ENCODE results near the gene PRR14L. TPM values are rescaled to one million over a fixed set of nuclear protein-coding genes. Genes with fewer than 3 reads are reported as not detected.

Gene PRR14L
- total RNA-seq, 4 donors from 2014 or later: 14.6 to 21.6 (median 18.5) TPM

- H3K9me3 ChIP-seq: no peaks in the 10 kb centered on the region
- TF ChIP-seq EP300 (IDR thresholded peaks at IDR 0.05) (no peak), POLR2A (IDR thresholded peaks at IDR 0.05; ENCODE audit: low read depth) (no peak), POLR2AphosphoS5 (IDR thresholded peaks at IDR 0.05) (no peak), CTCF (IDR thresholded peaks at IDR 0.05) (no peak)
- WGBS: 89% methylated on average over 9 of the region's 9 CpGs
- peaks cover 0 to 32% (median 30%) of the 10 kb centered on the region in 4 donors for H3K36me3 ChIP-seq
- DNase-seq (ENCODE audit: extremely low spot score): no peak
- no peak overlapping the region for H3K27ac ChIP-seq (replicated peaks in 1 of 4)
- intact Hi-C loops (cut with DNase I): no loop called here
- H3K27me3 ChIP-seq: no peaks in the 10 kb centered on the region
- no peak overlapping the region for H3K4me3 ChIP-seq
- H3K4me1 ChIP-seq: peaks cover 0 to 11% (median 9%) of the 10 kb centered on the region in 4 donors
These were observed 97.8 kb downstream of the PRR14L start for GRCh38 chr22:31652088-31652487.

GRCh38 chr22:31651664-31652063 is 98.3 kb downstream of the PRR14L start:
- peaks cover 0 to 11% (median 9%) of the 10 kb centered on the region in 4 donors for H3K4me1 ChIP-seq
- TF ChIP-seq EP300 (IDR thresholded peaks at IDR 0.05) (no peak), POLR2A (IDR thresholded peaks at IDR 0.05; ENCODE audit: low read depth) (no peak), POLR2AphosphoS5 (IDR thresholded peaks at IDR 0.05) (no peak), CTCF (IDR thresholded peaks at IDR 0.05) (no peak)
- intact Hi-C loops (cut with DNase I): no loop called here
- peaks cover 0 to 36% (median 34%) of the 10 kb centered on the region in 4 donors for H3K36me3 ChIP-seq
- no peak overlapping the region for H3K27ac ChIP-seq (replicated peaks in 1 of 4)
- no peaks in the 10 kb centered on the region for H3K9me3 ChIP-seq
- no peaks in the 10 kb centered on the region for H3K27me3 ChIP-seq
- DNase-seq (ENCODE audit: extremely low spot score): no peak
- no peak overlapping the region for H3K4me3 ChIP-seq
- 88% methylated on average over 4 of the region's 4 CpGs for WGBS

- DNase-seq (ENCODE audit: extremely low spot score): no peak
- intact Hi-C loops (cut with DNase I): no loop called here
- peaks cover 0 to 16% (median 10%) of the 10 kb centered on the region in 4 donors for H3K4me1 ChIP-seq
- no peaks in the 10 kb centered on the region for H3K9me3 ChIP-seq
- H3K27ac ChIP-seq (replicated peaks in 1 of 4): no peak overlapping the region
- H3K4me3 ChIP-seq: no peak overlapping the region
- no peaks in the 10 kb centered on the region for H3K27me3 ChIP-seq
- WGBS: 69% methylated on average over 6 of the region's 6 CpGs
- no peak for TF ChIP-seq CTCF (IDR thresholded peaks at IDR 0.05)
- no peak for TF ChIP-seq POLR2A (IDR thresholded peaks at IDR 0.05; ENCODE audit: low read depth)
- TF ChIP-seq EP300 (IDR thresholded peaks at IDR 0.05): no peak
- TF ChIP-seq POLR2AphosphoS5 (IDR thresholded peaks at IDR 0.05): no peak
- peaks cover 0 to 49% (median 37%) of the 10 kb centered on the region in 4 donors for H3K36me3 ChIP-seq
These were observed 99.5 kb downstream of the PRR14L start for GRCh38 chr22:31650391-31650790.

- 92% methylated on average over 11 of the region's 11 CpGs for whole genome bisulfite sequencing
- H3K36me3 ChIP-seq: peaks cover 0 to 61% (median 48%) of the 10 kb centered on the region in 4 donors
- H3K4me3 ChIP-seq: no peak overlapping the region
- TF ChIP-seq EP300 (IDR thresholded peaks at IDR 0.05): no peak
- TF ChIP-seq POLR2AphosphoS5 (IDR thresholded peaks at IDR 0.05): no peak
- no peak for TF ChIP-seq CTCF (IDR thresholded peaks at IDR 0.05)
- TF ChIP-seq POLR2A (IDR thresholded peaks at IDR 0.05; ENCODE audit: low read depth): no peak
- DNase-seq (ENCODE audit: extremely low spot score): no peak
- no peaks in the 10 kb centered on the region for H3K27me3 ChIP-seq
- H3K4me1 ChIP-seq: peaks cover 0 to 16% (median 11%) of the 10 kb centered on the region in 4 donors
- no peaks in the 10 kb centered on the region for H3K9me3 ChIP-seq
- no peak overlapping the region for H3K27ac ChIP-seq (replicated peaks in 1 of 4)
- intact Hi-C loops (cut with DNase I): no loop called here
These were observed 102.2 kb downstream of the PRR14L start for GRCh38 chr22:31647523-31648320.
